Measurements from ENCODE around the gene ST6GALNAC1. TPM values are rescaled to one million over a fixed set of nuclear protein-coding genes. Genes with fewer than 3 reads are reported as not detected.

The ST6GALNAC1 gene
- total RNA-seq, 1 donor from 2014 or later: 4.4 TPM

DNA sequence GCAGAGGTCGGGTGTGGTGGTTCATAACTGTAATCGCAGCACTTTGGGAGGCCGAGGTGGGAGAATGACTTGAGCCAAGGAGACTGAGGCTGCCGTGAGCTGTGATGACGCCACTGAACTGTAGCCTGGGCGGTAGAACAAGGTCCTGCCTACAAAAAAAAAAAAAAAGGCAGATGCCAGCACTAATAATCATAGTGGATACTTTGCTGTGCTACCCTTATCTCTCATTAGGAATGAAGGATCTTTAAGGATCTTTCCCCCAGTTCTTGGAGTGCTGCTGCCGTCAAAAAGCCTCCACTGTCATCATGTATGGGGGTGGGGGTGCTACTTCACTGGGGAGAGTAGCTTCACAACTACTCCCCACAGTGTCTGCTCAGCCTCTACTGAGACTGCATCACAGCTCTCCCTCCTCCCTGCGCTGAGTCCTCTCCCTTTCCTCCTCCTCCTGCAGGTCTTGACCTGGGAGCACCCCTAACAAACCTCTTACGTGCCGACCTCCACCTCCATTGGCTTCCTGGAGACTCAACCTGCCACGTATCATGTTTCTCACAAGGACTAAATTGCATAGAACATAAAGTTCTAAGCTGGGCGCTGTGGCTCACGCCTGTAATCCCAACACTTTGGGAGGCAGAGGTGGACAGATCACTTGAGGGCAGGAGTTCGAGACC is 24.4 kb upstream of the ST6GALNAC1 start:
- Histone ChIP-seq H3K27me3 (no peaks in the 10 kb centered on the region), H3K4me3 (no peak overlapping the region), H3K4me1 (peaks cover 21% of the 10 kb centered on the region), H3K9me3 (no peaks in the 10 kb centered on the region), H3K36me3 (no peaks in the 10 kb centered on the region), H3K27ac (no peak overlapping the region)
- TF ChIP-seq, protein P1, sequence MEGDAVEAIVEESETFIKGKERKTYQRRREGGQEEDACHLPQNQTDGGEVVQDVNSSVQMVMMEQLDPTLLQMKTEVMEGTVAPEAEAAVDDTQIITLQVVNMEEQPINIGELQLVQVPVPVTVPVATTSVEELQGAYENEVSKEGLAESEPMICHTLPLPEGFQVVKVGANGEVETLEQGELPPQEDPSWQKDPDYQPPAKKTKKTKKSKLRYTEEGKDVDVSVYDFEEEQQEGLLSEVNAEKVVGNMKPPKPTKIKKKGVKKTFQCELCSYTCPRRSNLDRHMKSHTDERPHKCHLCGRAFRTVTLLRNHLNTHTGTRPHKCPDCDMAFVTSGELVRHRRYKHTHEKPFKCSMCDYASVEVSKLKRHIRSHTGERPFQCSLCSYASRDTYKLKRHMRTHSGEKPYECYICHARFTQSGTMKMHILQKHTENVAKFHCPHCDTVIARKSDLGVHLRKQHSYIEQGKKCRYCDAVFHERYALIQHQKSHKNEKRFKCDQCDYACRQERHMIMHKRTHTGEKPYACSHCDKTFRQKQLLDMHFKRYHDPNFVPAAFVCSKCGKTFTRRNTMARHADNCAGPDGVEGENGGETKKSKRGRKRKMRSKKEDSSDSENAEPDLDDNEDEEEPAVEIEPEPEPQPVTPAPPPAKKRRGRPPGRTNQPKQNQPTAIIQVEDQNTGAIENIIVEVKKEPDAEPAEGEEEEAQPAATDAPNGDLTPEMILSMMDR (IDR thresholded peaks at IDR 0.05): no peak
- TF ChIP-seq POLR2AphosphoS5 (IDR thresholded peaks at IDR 0.05; ENCODE audit: insufficient read depth in 1 of 2, low read depth in 1 of 2) (no peak), POLR2A (IDR thresholded peaks at IDR 0.05) (no peak)
- DNase-seq (ENCODE audit: extremely low spot score in 2 of 2): no peak
- intact Hi-C loops (cut with DNase I): no loop called here

DNA sequence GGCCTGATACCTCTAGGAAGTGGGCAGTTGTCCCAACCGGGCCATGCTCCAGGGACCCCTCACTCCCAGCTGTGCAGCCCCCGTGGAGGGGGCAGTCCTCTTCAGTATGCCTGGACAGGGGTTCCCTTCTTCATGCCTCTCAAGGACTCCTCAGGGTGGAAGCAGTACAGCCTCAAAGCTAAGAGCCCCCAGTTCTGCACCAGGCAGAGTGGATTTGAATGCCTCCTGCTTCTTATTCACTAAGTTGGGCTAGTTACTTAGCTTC is 23.9 kb upstream of the ST6GALNAC1 start:
- TF ChIP-seq, protein P1 (IDR thresholded peaks at IDR 0.05): no peak
- TF ChIP-seq POLR2A (IDR thresholded peaks at IDR 0.05) (no peak), POLR2AphosphoS5 (IDR thresholded peaks at IDR 0.05; ENCODE audit: insufficient read depth in 1 of 2, low read depth in 1 of 2) (no peak)
- H3K9me3 ChIP-seq: no peaks in the 10 kb centered on the region
- H3K27ac ChIP-seq: no peak overlapping the region
- peaks cover 20% of the 10 kb centered on the region for H3K4me1 ChIP-seq
- H3K36me3 ChIP-seq: no peaks in the 10 kb centered on the region
- no peak for DNase-seq (ENCODE audit: extremely low spot score in 2 of 2)
- H3K27me3 ChIP-seq: no peaks in the 10 kb centered on the region
- H3K4me3 ChIP-seq: no peak overlapping the region
- intact Hi-C loops (cut with DNase I): no loop called here

DNA sequence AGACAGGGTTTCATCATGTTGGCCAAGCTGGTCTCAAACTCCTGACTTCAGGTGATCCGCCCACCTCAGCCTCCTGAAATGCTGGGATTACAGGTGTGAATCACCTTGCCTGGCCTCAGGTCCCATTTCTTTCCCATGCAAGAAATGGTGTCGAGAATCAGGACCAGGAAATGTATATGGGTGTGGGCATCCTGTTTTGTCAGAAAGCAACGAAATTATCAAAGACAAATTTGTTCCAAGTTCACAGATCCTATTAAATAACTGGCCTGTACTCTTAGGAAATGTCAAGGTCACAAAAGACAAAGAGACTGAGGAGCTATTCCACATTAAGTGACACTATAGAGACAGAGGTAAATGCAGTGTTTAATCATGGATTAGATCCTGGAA is 17.1 kb upstream of the ST6GALNAC1 start:
- Histone ChIP-seq H3K4me3 (no peak overlapping the region), H3K4me1 (peaks cover 15% of the 10 kb centered on the region), H3K9me3 (no peaks in the 10 kb centered on the region), H3K27me3 (no peaks in the 10 kb centered on the region), H3K36me3 (no peaks in the 10 kb centered on the region), H3K27ac (no peak overlapping the region)
- TF ChIP-seq, protein P1 (IDR thresholded peaks at IDR 0.05): no peak
- TF ChIP-seq POLR2AphosphoS5 (IDR thresholded peaks at IDR 0.05; ENCODE audit: insufficient read depth in 1 of 2, low read depth in 1 of 2): peak in 1 of 2 donors; percentile 46
- intact Hi-C loops (cut with DNase I): no loop called here
- DNase-seq (ENCODE audit: extremely low spot score in 2 of 2): no peak

DNA sequence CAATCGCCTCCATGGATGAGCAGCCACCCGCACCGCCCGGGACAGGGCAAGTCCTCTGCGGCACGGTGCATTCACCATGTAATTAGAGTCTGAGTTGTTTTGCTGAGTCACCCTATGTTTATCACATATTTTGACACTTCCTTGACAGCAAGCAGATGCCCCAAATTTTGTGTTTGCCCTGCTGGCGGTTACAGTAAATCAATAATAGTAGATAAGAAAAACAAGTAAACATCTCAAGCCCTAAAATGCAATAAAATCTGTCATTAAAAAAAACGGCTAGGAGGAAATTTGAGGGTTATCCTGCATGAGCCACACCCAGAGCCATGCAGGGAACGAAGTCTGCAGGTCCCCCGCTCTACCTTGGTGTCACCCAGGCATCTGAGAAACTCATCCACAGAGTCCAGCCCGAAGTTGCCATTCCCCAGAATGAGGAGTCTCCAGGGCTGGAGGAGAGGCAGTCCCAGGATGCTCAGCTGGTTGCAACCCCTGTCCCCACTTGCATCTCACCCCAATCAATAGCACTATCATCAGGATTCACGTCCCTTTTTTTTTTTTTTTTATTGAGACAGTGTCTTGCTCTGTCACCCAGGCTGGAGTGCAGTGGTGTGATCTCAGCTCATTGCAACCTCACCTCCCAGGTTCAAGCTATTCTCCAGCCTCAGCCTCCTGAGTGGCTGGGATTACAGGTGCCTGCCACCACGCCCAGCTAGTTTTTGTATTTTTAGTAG is 16.5 kb upstream of the ST6GALNAC1 start:
- Histone ChIP-seq H3K27me3 (no peaks in the 10 kb centered on the region), H3K4me1 (peaks cover 15% of the 10 kb centered on the region), H3K27ac (no peak overlapping the region), H3K4me3 (no peak overlapping the region), H3K9me3 (no peaks in the 10 kb centered on the region), H3K36me3 (no peaks in the 10 kb centered on the region)
- intact Hi-C loops (cut with DNase I): no loop called here
- no peak for DNase-seq (ENCODE audit: extremely low spot score in 2 of 2)
- TF ChIP-seq POLR2A (IDR thresholded peaks at IDR 0.05) (no peak), POLR2AphosphoS5 (IDR thresholded peaks at IDR 0.05; ENCODE audit: insufficient read depth in 1 of 2, low read depth in 1 of 2) (no peak)
- TF ChIP-seq, protein P1 (IDR thresholded peaks at IDR 0.05): no peak

DNA sequence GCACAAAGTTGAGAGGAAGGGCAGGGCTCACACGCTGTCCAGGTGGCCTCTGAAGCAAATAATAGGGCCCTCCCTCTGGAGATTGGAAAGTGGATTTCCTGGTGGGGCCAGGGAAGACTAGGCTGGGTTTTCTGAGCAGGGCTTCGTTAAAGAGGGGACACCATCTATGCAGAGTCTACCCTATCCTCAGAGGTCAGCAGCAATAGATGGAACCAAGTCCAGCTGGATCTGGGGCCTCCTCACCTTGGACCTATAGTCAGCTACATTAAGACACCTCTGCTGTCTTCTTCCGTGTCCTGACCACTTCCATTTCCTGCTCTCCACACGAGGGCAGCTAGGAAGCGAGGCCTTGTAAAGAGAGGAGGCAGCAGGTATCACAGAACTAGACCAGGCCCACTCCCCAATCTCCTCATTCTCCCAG is 14.7 kb upstream of the ST6GALNAC1 start:
- intact Hi-C loops (cut with DNase I): no loop called here

More for the DNA sequence above, 14.7 kb upstream of the ST6GALNAC1 start:
- H3K27me3 ChIP-seq: no peaks in the 10 kb centered on the region
- peaks cover 15% of the 10 kb centered on the region for H3K4me1 ChIP-seq
- no peak overlapping the region for H3K27ac ChIP-seq
- no peaks in the 10 kb centered on the region for H3K36me3 ChIP-seq
- no peak for DNase-seq (ENCODE audit: extremely low spot score in 2 of 2)
- TF ChIP-seq POLR2A (IDR thresholded peaks at IDR 0.05) (no peak), POLR2AphosphoS5 (IDR thresholded peaks at IDR 0.05; ENCODE audit: insufficient read depth in 1 of 2, low read depth in 1 of 2) (no peak)
- TF ChIP-seq, protein P1 (IDR thresholded peaks at IDR 0.05): no peak
- H3K4me3 ChIP-seq: no peak overlapping the region
- H3K9me3 ChIP-seq: no peaks in the 10 kb centered on the region

Data from vagina (tissue), 2 donors.